Left kidney (tissue), 2 donors: Measurements from ENCODE around the gene KRTAP10-3. TPM values are rescaled to one million over a fixed set of nuclear protein-coding genes. Genes with fewer than 3 reads are reported as not detected.

Experiments used
- DNase-seq: peaks from one replicate; pipeline ENCODE4 v3.0.0-alpha.2; 2013
- polyA plus RNA-seq: library from polyadenylated mRNA; unstranded; fragments of 120-200 nt; gene quantifications from one replicate; pipeline ENCODE4 v1.2.1, GENCODE V29; 2013; ENCODE audit not compliant: insufficient read length

KRTAP10-3 gene
- polyA plus RNA-seq, 1 donor: not detected

- DNase-seq: no peak
These were observed 10.2 kb downstream of the KRTAP10-3 start for GRCh38 chr21:44548381-44548780.

GRCh38 chr21:44547656-44548331, 10.8 kb downstream of the KRTAP10-3 start:
- no peak for DNase-seq

GRCh38 chr21:44544566-44544965, 14.0 kb downstream of the KRTAP10-3 start:
- no peak for DNase-seq

- no peak for DNase-seq
These were observed 15.9 kb downstream of the KRTAP10-3 start for GRCh38 chr21:44542716-44543115.

- no peak for DNase-seq
These were observed 17.8 kb downstream of the KRTAP10-3 start for GRCh38 chr21:44540741-44541288.

GRCh38 chr21:44539991-44540666, 18.5 kb downstream of the KRTAP10-3 start, which contains the start of gene KRTAP10-1:
TSS of gene KRTAP10-1 (minus strand) at chr21:44540195. CDS start at chr21:44540150, 45 bp downstream.
- no peak for DNase-seq

GRCh38 chr21:44539046-44539445, 19.5 kb downstream of the KRTAP10-3 start:
- no peak for DNase-seq

- DNase-seq: no peak
These were observed 20.4 kb downstream of the KRTAP10-3 start for GRCh38 chr21:44537930-44538911.

- DNase-seq: no peak
These were observed 22.6 kb downstream of the KRTAP10-3 start for GRCh38 chr21:44535963-44536362.

GRCh38 chr21:44534688-44535087, 23.9 kb downstream of the KRTAP10-3 start:
- no peak for DNase-seq

- no peak for DNase-seq
These were observed 24.5 kb downstream of the KRTAP10-3 start for GRCh38 chr21:44533891-44534627.

- DNase-seq: no peak
These were observed 25.3 kb downstream of the KRTAP10-3 start for GRCh38 chr21:44533121-44533890.

- no peak for DNase-seq
These were observed 25.9 kb downstream of the KRTAP10-3 start for GRCh38 chr21:44532712-44533111.

- no peak for DNase-seq
These were observed 26.7 kb downstream of the KRTAP10-3 start for GRCh38 chr21:44531606-44532564.

GRCh38 chr21:44530903-44531605, 27.5 kb downstream of the KRTAP10-3 start:
- DNase-seq: no peak

GRCh38 chr21:44530221-44530902, 28.2 kb downstream of the KRTAP10-3 start:
- DNase-seq: no peak

- no peak for DNase-seq
These were observed 29.0 kb downstream of the KRTAP10-3 start for GRCh38 chr21:44529503-44530125.

GRCh38 chr21:44529011-44529421, 29.6 kb downstream of the KRTAP10-3 start:
- DNase-seq: no peak
